Left cardiac atrium (tissue), 4 donors: ENCODE data around the gene TMCC1. TPM values are rescaled to one million over a fixed set of nuclear protein-coding genes. Genes with fewer than 3 reads are reported as not detected.
A peak's percentile ranks its signal among the peaks of the same experiment; 100 is the strongest.
"Not testable (repeated sequence)": the region's sequence is repeated elsewhere in the genome, so short reads cannot be mapped to it uniquely, and the experiment has no call there.

Experiments
- ATAC-seq, 2 donors: fragments of 200-7000 bp; cut with Tn5 transposase; one replicate each; pipeline ENCODE4 v1.9.1; 2020; ENCODE audit warnings: mild to moderate bottlenecking in 2 of 2, moderate library complexity in 2 of 2
- DNase-seq: peaks from one replicate; pipeline ENCODE4 v3.0.0-alpha.2; 2020
- intact Hi-C, 2 donors: fragments of 100-400 bp; cut with DNase I; formaldehyde crosslinking; loops; one replicate each; pipeline versions ENCODE4 v1.14.1 to v1.15.1; 2022 to 2023
- long read RNA-seq: library from polyadenylated mRNA; unstranded; transcript quantifications from one replicate; pipeline ENCODE4 v2.0.0, GENCODE V29; 2021
- total RNA-seq, 2 donors: library from RNA; stranded (reverse); fragmentation: NEBNext Ultra II Directional; extraction: Animal tissue kit (Norgen Biotek cat#: 25700); gene quantifications; one replicate each; pipeline ENCODE4 v1.2.1, GENCODE V29; 2021
- donor health status: DM: no; HTN: yes; CAD: no.
- donor health status: DM: no; HTN: yes; CAD: no; lungs with severe emphysema.
- donor health status: DM: yes; HTN: yes; CAD: no.
- donor health status: Dilated cardiomyopathy.

The TMCC1 gene
- total RNA-seq, result 10 to 100 TPM; 30.0 to 34.2 TPM
- long read RNA-seq, full-length matches to known transcripts, result 3 of 12 reads
- long read RNA-seq, partial matches to known transcripts, result 2 of 12 reads
- long read RNA-seq, other reads (novel, unspliced or antisense), result 7 of 12 reads

DNA sequence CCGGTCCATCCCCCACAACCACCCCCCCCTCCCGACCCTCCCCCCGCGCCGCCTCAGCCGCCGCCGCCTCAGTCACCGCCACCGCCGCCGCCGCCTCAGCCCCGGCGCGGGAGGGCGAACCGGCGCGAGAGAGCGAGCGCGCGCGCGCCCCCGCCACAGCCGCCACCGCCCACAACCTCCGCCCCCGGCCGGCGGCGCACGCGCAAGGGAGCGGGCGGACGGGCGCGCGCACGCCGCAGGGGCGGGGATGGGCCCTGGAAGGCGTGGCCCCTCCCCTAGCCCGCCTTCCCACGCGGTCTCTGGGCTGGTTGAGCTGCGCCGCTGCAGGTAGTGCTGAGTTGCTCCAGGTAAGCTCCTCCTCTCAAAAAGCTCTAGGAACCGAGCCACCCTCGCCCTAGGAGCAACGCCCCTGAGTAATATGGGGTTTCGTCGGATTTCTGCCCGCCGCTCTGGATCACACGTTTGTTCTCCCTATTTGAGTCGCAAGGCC lies at the start of gene TMCC1:
Gene TMCC1, minus strand, starts transcription at position 131 of the 490 bp plus-strand sequence.
- ATAC-seq, result peak; percentile 96 to 98
- intact Hi-C loops, result no loop called here
- peak; percentile 85 for DNase-seq

DNA sequence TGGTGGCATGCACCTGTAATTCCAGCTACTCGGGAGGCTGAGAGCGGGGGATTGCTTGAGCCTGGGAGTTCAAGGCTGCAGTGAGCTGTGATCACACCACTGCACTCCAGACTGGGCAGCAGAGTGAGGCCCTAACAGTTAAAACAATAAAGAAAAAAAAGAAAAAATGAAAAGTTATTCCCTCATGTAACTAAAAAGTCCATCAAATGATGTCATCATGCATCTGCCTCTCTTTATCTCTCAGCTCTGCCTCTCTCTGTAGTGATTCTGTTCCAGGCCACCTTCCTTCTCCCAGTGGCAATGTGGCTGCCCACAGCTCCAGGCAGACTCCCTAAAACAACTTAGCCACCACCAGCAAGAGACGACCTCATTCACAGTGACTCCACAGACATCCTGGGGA lies 49.5 kb upstream of the TMCC1 start:
- intact Hi-C loops, result loop anchor here in 1 of 2 donors (5.0 kb wide), 1 partner anchor 154 kb away; no protein-coding TSS in a partner anchor
- DNase-seq (no peak), ATAC-seq (no peak)

DNA sequence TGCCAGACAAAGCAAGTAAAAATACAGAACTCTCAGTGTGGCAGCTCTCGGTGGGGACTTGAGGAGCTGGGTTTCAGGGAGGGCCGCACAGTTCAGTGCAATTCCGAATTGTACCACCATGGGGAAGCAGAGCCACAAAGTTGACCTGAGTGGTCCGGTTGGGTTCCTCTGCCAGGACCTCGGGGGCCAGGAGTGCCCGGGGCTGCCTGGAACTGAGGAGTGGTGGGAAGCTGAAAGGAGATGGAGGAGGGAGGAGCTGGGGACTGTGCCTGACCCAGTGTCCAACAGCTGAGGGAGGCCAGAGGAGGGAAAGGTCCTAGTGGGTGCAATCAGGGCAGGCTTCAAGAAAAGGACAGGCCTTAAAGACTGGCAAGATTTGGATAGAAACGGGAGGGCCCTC lies 48.8 kb upstream of the TMCC1 start:
- peak; percentile 91 to 93 for ATAC-seq
- intact Hi-C loops, result loop anchor here in 1 of 2 donors (5.0 kb wide), 1 partner anchor 155 kb away; no protein-coding TSS in a partner anchor

DNA sequence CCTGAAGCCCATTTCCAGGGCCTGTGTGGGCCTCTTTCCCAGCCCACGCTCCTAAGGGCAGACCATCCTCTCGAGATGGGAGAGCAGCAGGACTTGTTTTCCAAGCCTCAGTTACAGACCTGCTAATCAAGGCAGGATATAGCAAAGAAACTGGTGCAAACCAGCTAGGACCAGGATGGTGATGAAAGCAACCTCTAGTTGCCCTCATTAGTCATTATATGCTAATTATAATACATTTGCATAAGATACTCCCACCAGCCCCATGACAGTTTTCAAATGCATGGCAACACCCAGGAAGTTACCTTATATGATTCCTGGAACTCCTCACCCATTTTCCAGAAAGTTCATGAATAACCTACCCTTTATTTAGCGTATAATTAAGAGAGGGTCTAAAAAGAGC lies 46.6 kb upstream of the TMCC1 start:
- intact Hi-C loops, result loop anchor here in 1 of 2 donors (2.0 to 5.0 kb wide), 2 partner anchors 63 to 157 kb away; no protein-coding TSS in a partner anchor
- no peak for DNase-seq
- ATAC-seq, result no peak

More for the DNA sequence above, 48.8 kb upstream of the TMCC1 start:
- DNase-seq, result peak; percentile 63

DNA sequence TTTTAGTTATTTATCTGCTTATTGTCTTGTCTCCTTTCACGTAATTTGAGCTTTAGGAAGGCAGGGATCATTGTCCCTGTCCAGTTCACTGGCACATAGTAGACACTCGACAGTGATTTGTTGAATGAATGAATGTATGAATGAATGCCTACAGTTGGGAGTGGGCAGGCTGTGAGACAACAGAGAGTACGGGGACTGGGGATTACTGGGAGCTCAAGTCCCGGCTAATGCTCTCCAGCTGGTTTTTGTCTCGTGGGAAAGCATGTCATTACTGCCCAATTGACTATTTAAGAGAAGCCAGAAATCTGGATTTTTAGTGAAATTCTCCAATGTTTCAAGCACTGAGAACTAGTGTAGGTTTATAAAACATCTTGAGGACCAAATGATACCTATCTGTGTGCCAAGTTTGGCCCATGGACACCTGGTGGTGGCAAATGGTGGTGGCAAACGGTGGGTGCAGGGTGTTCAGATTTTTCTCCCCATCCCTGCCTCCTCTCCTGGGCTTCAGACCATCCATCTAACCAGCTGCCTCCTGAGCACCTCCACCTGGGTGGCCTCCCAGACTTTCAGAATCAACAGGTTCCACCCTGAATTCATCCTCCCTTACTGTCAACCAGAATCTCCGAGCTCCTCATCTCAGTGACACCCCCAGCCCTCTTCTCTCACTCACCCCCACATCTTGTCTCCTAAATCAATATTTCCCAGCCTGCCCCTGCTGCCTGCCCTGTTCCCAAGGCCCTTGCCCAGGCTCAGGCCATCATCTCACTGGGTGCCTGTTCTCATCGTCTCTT lies 44.8 kb upstream of the TMCC1 start:
- ATAC-seq, result no peak
- intact Hi-C loops, result loop anchor here (10.0 kb wide), 3 partner anchors 114 to 444 kb away; no protein-coding TSS in a partner anchor
- no peak for DNase-seq

GRCh38 chr3:129937717-129938116 lies 44.2 kb upstream of the TMCC1 start:
- DNase-seq (no peak), ATAC-seq (no peak)
- intact Hi-C loops, result loop anchor here (10.0 kb wide), 3 partner anchors 113 to 443 kb away; no protein-coding TSS in a partner anchor

DNA sequence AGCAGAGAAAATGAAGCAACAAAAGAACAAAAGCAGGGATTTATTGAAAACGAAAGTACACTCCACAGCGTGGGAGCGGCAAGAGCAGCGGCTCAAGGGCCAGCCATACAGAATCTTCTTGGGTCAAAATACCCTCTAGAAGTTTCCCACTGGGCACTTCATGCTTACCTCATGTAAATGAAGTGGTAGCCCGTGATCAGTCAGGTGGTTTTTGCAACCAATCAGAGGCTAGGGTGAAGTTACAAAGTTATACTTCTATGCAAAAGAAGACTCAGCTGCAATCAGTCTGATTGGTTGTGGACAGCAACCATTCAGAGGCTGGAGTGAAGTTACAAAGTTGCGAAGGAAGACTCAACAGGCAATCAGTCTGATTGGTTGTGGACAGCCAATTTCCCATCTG lies 43.2 kb upstream of the TMCC1 start:
- ATAC-seq (peak; percentile 50 to 78), DNase-seq (no peak)
- intact Hi-C loops, result loop anchor here (10.0 kb wide), 3 partner anchors 112 to 442 kb away; no protein-coding TSS in a partner anchor

DNA sequence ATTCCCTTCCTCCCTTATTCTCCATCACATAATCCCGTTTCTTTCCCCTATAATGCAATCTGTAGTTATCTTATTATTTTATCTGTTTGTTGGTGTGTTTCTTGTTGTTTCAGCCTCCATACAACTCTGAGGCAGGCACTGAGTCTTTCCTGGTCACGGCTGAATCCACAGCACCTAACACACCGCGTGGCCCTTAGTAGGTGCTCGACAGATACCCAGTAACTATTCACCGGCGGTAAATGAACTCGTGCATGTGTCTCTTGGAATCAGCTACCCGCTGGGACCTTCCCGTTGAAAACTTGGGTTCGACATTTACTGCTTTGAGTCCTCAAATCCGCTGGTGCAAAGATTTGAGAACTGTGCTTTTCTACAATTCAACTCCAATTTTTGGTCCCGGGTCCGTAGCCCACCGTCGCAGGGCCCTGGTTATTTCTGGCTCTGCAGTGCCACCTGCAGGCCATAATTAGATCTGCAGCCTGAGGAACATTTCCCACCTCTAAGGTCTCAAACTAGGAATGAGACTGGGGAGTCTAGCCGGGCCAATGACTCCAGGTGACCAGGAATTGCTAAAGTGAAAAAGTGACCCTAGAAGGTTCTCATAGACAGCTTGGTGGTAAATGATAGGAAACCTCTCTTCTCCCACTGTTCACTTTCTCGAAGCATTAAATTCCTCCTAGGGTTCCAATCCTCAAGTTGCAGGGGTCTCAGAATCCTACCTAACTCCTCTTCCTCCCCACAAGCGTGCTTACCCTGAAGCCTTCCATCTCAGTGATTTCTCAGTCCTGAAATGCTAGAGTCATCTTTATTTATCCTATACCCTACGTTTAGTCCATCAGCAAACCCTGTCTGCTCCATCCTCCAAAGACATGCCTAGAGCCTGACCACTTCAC lies 41.0 kb upstream of the TMCC1 start:
- intact Hi-C loops, result loop anchor here (2.0 to 10.0 kb wide), 5 partner anchors 110 to 440 kb away; no protein-coding TSS in a partner anchor
- no peak for DNase-seq
- peak; percentile 61 to 64 for ATAC-seq

DNA sequence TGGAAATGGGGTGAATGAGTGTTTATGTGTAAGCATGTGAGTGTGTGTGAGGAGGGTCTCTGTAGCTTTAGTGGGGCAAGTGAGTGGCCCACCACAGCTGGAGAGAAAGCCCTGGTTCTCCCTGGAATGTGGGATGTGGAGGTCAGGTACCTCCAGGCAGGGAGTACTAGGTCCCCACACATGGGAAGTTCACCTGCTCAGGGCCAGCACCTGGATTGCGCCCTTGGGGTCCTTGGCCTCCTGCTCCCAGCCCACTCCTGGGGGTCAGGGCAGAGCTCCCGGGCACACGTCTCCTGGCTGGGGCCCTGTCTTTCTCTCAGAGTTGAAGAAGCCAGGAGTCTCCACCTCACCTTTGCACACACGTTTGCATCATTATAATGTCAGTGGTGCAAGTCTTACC lies 40.0 kb upstream of the TMCC1 start:
- DNase-seq (no peak), ATAC-seq (no peak)
- intact Hi-C loops, result loop anchor here (5.0 to 10.0 kb wide), 4 partner anchors 109 to 439 kb away; no protein-coding TSS in a partner anchor

- intact Hi-C loops, result no loop called here
- ATAC-seq (no peak), DNase-seq (no peak)
Measured at GRCh38 chr3:129929383-129929782, 35.9 kb upstream of the TMCC1 start.

DNA sequence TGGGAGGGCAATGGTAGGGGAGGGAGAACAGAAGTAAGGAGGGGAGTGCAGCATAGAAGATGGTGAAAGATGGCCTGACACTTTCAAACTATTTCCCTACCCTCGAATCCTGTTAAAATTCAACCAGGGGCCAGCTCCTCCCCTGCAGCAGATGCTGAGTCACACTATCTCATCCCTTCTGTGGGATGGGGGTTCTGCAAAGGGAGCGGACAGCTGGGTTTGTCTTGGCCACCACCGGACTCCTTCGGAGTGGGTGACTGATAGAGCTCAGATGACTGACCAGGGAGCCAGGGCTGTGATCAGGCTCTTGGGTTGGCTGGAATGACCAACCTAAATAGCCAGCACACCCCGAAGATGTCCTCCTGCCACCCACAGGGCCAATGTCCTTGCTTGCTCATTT lies 33.6 kb upstream of the TMCC1 start:
- ATAC-seq, result no peak
- intact Hi-C loops, result no loop called here
- DNase-seq, result no peak

- DNase-seq, result no peak
- intact Hi-C loops, result no loop called here
- ATAC-seq, result no peak
Measured at GRCh38 chr3:129919806-129920205, 26.3 kb upstream of the TMCC1 start.

DNA sequence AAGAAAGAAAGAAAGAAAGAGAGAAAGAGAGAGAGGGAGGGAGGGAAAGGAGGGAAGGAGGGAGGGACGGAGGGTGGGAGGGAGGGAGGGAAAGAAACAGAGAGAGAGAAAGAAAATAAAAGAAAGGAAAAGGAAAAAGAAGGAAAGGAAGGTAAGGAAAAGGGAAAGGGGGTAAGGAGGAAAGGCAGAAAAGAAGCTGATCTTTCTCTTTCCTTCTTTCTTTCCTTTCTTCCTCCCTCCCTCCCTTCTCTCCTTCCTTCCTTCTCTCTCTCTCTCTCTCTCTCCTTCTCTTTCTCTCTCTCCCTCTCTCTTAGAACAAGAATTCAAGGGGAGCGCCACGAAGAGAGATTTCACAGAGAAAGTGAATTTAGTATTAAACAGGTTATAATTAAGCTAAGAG lies 25.8 kb upstream of the TMCC1 start:
- ATAC-seq (no peak), DNase-seq (no peak)
- intact Hi-C loops, result no loop called here

GRCh38 chr3:129918461-129918860 lies 24.9 kb upstream of the TMCC1 start:
- intact Hi-C loops, result no loop called here
- ATAC-seq, result no peak
- DNase-seq, result no peak

- no peak for DNase-seq
- no peak for ATAC-seq
- intact Hi-C loops, result no loop called here
Measured at GRCh38 chr3:129917423-129918007, 24.0 kb upstream of the TMCC1 start.

DNA sequence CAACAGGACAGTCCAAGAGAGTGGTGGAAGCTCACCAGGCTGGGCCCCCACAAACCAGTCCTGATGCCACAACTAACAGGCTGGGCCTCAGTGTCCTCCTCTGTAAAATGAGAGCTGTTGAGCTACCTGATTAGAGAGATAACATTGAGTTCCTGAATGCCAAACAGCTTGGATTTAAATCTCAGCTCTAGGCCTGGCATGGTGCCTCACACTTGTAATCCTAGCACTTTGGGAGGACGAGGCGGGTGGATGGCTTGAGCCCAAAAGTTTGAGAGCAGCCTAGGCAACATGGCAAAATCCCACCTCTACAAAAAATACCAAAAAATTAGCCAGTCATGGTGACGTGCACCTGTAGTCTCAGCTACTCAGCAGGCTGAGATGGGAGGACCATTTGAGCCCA lies 20.1 kb upstream of the TMCC1 start:
- ATAC-seq, result no peak
- no peak for DNase-seq
- intact Hi-C loops, result no loop called here

DNA sequence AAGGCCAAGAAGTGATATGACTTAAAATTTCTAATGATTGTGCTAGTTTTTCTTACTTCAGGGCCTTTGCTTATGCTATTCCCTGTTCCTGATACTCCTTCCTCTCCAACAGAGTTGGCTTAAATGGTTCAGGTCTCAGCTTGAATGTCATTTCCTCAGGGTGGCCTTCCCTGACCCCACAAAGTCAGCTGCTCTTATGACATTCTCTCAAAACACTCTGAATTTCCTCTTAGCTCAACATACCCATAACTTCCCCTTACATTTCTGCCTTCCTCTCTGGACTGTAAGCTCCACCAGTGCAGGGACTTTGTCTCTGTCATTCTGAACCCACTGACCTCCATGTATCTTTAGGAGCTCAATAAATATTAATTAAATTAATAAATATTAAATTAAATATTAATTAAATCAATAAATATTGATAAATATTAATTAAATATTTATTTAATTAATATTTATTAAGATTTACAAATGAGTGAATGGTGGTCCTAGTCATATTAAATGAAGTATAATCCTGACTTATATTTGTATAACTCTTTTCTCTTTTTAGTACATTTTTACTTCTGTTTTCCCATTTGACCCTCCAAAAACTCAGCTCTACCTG lies 17.9 kb upstream of the TMCC1 start:
- intact Hi-C loops, result no loop called here
- peak; percentile 55 to 79 for ATAC-seq
- DNase-seq, result no peak

- not testable (repeated sequence) for ATAC-seq
Measured at GRCh38 chr3:129909235-129909634, 15.7 kb upstream of the TMCC1 start.

More at GRCh38 chr3:129909235-129909634, 15.7 kb upstream of the TMCC1 start:
- DNase-seq, intact Hi-C loops: not testable (repeated sequence)
